A549 treated with Mapracorat at 1 μM for 4 hours (cell line): ENCODE results near the gene SNAPC4. TPM values are rescaled to one million over a fixed set of nuclear protein-coding genes. Genes with fewer than 3 reads are reported as not detected.

Experiments
- total RNA-seq: library from RNA; stranded (reverse); fragments of 200-300 nt; extraction: Qiagen RNA extraction; gene quantifications from 5 replicates; pipeline ENCODE4 v1.2.3, GENCODE V29; 2022

Gene SNAPC4, protein sequence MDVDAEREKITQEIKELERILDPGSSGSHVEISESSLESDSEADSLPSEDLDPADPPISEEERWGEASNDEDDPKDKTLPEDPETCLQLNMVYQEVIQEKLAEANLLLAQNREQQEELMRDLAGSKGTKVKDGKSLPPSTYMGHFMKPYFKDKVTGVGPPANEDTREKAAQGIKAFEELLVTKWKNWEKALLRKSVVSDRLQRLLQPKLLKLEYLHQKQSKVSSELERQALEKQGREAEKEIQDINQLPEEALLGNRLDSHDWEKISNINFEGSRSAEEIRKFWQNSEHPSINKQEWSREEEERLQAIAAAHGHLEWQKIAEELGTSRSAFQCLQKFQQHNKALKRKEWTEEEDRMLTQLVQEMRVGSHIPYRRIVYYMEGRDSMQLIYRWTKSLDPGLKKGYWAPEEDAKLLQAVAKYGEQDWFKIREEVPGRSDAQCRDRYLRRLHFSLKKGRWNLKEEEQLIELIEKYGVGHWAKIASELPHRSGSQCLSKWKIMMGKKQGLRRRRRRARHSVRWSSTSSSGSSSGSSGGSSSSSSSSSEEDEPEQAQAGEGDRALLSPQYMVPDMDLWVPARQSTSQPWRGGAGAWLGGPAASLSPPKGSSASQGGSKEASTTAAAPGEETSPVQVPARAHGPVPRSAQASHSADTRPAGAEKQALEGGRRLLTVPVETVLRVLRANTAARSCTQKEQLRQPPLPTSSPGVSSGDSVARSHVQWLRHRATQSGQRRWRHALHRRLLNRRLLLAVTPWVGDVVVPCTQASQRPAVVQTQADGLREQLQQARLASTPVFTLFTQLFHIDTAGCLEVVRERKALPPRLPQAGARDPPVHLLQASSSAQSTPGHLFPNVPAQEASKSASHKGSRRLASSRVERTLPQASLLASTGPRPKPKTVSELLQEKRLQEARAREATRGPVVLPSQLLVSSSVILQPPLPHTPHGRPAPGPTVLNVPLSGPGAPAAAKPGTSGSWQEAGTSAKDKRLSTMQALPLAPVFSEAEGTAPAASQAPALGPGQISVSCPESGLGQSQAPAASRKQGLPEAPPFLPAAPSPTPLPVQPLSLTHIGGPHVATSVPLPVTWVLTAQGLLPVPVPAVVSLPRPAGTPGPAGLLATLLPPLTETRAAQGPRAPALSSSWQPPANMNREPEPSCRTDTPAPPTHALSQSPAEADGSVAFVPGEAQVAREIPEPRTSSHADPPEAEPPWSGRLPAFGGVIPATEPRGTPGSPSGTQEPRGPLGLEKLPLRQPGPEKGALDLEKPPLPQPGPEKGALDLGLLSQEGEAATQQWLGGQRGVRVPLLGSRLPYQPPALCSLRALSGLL (N-terminal part only)
- total RNA-seq: 9.5 to 14.3 TPM (median 13.0 TPM) in 5 replicates

DNA sequence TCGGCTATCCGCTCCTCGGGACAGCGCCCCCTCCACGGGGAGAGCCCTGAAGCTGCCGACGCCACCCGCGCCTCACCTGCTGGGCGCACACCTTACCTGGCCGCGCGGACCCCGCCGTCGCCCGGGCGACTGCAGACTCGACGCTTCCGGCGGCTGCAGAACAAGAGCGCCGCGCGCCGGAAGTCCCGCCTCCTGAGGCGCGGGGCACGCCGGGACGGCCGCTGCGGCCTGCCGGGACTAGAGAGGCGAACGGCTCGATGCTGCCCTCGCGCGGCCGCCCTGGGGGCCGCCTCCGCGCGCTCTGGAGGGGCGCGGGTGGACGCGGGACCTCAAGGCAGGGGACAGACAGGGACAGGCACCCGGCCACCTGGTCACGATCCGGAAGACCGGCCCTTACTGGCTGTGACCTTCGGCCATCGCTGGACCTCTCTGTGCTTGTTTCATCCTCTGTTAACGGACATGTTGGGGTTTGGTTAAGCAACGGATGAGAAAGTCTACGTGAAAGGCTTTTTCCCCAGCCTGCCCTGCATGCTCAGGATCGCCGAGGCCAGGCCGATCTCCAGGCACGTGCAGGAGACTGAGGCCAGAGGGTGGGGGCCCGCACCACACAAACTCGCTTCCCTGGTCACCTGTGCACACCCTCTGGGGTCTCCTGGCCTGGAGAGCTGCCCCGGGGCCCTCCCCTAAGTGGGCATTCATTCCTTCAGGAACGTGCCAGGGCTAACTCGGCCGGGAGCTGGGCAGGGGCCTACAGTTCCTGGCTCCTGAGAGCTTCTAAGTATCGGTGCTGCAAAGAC is at the start of gene SNAPC4:
Gene SNAPC4 (minus strand): TSS at position 133 of the 797 bp plus-strand sequence. CDS start 1,742 bp downstream, outside the sequence.

DNA sequence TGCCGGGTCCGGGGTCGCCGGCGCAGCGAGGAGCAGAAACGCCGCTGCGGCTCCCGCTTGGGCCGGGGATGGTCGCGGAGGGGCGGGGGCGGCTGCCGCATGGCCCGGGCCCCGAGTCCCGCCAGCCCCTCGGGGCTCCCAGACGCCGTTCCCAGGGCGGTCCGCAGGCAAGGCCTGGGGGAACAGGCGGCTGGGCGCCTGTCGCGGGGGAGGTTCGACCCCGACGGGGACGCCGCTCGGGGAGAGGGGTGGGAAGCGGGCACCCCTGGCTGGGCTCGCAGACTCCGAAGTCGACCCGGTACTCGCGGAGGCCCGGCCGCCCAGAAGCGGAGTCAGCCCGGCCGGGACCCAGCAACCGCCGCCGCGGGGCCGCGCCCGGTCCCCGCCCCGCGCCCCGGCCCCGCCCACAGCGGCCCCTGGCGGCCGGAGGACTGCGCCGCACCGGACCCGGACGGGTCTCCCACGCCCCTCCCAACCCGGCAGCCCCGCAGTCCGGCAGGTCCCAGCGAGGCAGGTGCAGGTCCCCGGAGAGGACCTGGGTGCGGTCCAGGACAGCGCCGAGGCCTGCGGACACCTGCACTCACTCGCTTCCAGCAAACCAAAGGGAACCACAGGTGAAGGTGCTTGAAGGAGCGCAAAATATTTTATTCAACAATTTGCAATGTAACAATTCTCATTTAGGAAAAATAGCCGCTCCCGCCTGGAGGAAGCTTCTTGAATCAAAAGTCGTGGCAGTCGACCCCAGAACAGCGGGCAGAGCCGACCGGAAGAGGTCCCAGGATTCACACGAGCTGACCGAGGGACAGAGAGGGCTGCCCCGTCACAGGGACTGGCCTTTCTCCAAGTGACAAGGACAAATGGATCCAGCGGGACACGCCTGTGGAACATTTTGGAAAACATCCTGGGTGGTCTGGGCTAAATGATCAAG is 39.8 kb upstream of the SNAPC4 start, which contains the start of gene INPP5E:
Gene INPP5E (minus strand): TSS at position 365 of the 928 bp plus-strand sequence. CDS start 426 bp downstream, outside the sequence.

DNA sequence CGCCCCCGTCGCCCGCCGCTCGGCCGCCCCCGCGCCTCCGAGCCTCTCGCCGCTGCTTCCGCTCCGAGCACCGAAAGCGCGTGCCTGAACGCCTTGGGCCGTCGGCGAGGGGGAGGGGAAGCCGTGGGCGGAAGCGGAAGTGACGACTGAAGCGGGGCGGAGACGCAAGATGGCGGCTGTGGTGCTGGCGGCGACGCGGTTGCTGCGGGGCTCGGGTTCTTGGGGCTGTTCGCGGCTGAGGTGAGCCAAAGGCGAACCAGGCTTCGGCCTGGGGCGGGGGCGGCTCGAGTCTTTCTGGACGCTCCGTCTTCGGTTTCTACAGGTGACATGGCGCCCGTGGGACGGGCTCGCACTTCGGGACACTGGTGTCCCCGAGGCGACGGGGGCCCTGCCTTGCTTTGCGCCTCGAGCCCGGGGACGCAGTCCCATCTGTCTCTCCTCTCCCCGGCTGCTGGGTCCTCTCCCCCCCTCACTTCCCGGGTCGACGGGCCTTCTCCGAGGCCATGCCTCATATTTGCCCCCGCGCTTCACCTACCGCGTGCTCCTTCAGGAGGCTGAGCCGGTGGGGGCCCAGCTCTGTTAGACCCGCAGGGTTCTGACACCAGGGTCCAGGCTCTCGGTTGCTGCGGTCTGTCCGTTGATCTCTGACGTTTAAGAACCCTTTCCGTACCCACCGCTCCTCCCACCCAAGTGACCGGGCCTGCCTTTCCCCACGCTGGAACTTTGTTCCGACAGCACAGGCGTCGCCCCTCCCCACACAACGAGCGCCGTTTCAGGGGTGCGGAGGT is 10.7 kb upstream of the SNAPC4 start, which contains the start of the genes ENTR1 and PMPCA:
Gene ENTR1 (minus strand): TSS at position 115 of the 788 bp plus-strand sequence. CDS start 217 bp downstream, outside the sequence.
Gene PMPCA (plus strand): TSS at position 159 of the 788 bp plus-strand sequence. CDS start 11 bp downstream, at position 170.

DNA sequence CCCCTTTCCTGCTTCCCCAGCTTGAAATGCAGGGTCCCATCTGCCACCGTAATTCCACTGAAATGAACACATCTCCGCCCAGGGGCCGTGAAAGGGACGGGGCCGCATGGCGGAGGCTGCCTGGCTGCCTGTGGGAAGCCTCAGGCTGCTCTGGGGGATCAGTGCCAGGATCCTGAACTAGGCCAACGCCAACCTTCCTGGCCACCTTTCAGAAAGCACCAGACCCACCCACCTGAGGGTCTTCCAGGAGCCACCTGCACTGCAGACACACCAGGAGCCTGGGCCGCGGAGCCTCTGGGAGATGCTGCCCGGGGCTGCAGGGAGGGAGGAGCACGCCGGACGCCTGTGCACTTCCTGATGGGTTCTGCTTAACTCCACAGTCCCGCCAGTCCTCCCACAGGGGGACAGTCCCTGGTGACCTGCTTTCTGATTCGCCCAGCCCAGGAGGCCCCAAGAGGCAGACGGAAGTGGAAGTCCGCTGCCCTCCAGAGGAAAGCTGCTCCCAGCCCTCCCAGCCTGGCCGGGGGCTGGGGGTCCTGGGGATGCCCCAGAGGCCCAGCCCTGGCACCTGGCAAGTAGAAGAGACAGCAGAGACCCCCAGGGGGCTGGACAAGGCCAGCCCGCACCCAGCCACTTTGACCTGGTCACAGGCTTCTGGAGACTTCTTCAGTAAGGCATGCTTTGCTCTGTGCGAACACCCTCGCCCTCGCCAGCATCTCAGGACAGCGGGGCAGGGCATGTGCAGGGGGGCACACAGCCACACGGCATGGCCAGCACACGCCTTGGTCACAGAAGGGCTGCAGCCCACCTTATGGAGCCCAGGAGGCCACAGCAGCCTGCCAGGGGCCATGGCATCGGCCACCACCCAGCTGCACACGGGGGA is 26.4 kb downstream of the SNAPC4 start, which contains the start of gene CARD9:
Gene CARD9 (minus strand): TSS at position 370 of the 883 bp plus-strand sequence. CDS start 1,591 bp downstream, outside the sequence.

DNA sequence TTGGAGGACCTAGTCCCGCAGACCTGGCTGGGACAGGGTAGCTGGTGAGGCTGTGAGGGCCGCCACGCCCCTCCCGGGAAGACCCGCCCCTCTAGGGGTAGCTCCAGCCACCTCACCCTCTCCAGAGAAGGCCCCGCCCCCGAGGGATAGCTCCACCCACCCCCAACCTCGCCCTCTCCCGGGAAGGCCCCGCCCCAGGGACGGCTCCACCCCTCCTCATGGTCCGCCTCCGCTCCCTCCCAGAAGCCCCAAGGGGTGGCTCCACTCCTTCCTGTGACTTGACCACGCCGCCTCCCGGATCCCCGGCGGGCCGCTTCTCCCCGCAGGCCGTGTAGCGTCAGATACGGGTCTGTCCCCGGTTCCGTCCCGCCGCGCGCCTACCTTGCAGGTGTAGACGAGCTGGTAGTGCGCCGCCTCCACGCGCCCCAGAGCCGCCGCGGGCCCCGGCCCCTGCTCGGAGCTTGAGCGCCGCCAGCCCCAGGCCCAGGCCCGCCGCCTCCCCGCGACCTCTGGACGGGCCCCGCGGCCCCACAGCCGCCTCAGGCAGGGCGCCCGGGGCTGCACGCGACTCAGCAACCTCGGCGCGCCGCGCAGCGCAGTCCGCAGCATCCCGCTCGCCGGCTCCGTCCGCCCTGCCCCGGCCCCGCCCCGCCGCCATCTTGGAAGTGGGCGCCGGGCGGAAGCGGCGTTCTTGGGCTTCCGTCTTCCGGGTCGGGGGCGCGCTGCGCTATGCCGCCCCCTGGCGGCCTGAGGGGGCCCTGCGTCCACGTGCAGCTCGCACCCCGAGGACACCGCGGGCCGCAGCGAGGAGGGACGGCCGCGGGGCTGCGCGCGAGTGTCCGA is 36.6 kb downstream of the SNAPC4 start, which contains the start of gene DNLZ:
Gene DNLZ (minus strand): TSS at position 639 of the 843 bp plus-strand sequence. CDS start 30 bp downstream, at position 609.

Other genes starting within 250 kb of the SNAPC4 start
- 0.05 to 0.20 TPM (median 0.12 TPM) in 5 replicates for gene LHX3, start 195.0 kb downstream of the SNAPC4 start, total RNA-seq
- gene QSOX2, start 154.4 kb downstream of the SNAPC4 start, total RNA-seq: 22.2 to 27.8 TPM (median 27.2 TPM) in 5 replicates
- gene CCDC187, start 96.1 kb downstream of the SNAPC4 start, total RNA-seq: 0.05 TPM in 1 of 5 replicates, not detected in the others
- gene GPSM1, start 72.6 kb downstream of the SNAPC4 start, total RNA-seq: 9.3 to 15.6 TPM (median 13.1 TPM) in 5 replicates
- gene DNLZ, start 36.4 kb downstream of the SNAPC4 start, total RNA-seq: 22.3 to 44.7 TPM (median 37.5 TPM) in 5 replicates
- 0.50 to 1.8 TPM (median 1.3 TPM) in 5 replicates for gene CARD9, start 26.5 kb downstream of the SNAPC4 start, total RNA-seq
- 54.8 to 78.3 TPM (median 73.3 TPM) in 5 replicates for gene ENTR1, start 10.4 kb upstream of the SNAPC4 start, total RNA-seq
- 75.7 to 91.9 TPM (median 81.3 TPM) in 5 replicates for gene PMPCA, start 10.5 kb upstream of the SNAPC4 start, total RNA-seq
- 13.8 to 22.7 TPM (median 20.9 TPM) in 5 replicates for gene INPP5E, start 39.7 kb upstream of the SNAPC4 start, total RNA-seq
- gene SEC16A, start 82.9 kb upstream of the SNAPC4 start, total RNA-seq: 49.0 to 59.6 TPM (median 57.8 TPM) in 5 replicates
- 7.3 to 12.9 TPM (median 12.0 TPM) in 5 replicates for gene NOTCH1, start 145.9 kb upstream of the SNAPC4 start, total RNA-seq